Upper lobe of right lung (tissue), 1 donor: ENCODE results near the gene SEC23A. TPM values are rescaled to one million over a fixed set of nuclear protein-coding genes. Genes with fewer than 3 reads are reported as not detected.

Experiments used
- ATAC-seq: fragments of 200-7000 bp; cut with Tn5 transposase; one replicate; pipeline ENCODE4 v1.9.1; 2020; ENCODE audit warnings: mild to moderate bottlenecking, moderate library complexity
- DNase-seq: peaks from one replicate; pipeline ENCODE4 v3.0.0-alpha.2; 2020
- H3K27ac ChIP-seq: fragments of 200-600 bp; one replicate; pipeline ENCODE4 v1.8.0; 2022
- H3K27me3 ChIP-seq: fragments of 200-600 bp; one replicate; pipeline ENCODE4 v1.8.0; 2022; ENCODE audit warnings: mild to moderate bottlenecking
- H3K36me3 ChIP-seq: fragments of 200-600 bp; one replicate; pipeline ENCODE4 v1.8.0; 2022
- H3K4me1 ChIP-seq: fragments of 200-600 bp; one replicate; pipeline ENCODE4 v1.8.0; 2022
- H3K4me3 ChIP-seq: fragments of 200-600 bp; one replicate; pipeline ENCODE4 v1.8.0; 2022; ENCODE audit warnings: mild to moderate bottlenecking
- H3K9me3 ChIP-seq: fragments of 200-600 bp; one replicate; pipeline ENCODE4 v1.8.0; 2022
- CTCF ChIP-seq: fragments of 200-600 bp; IDR thresholded peaks from one replicate; pipeline ENCODE4 v1.8.0; 2022; ENCODE audit warnings: antibody characterized with exemption
- intact Hi-C: fragments of 100-400 bp; cut with DNase I; formaldehyde crosslinking; loops from one replicate; pipeline ENCODE4 v1.11.0; 2022
- total RNA-seq: library from RNA; stranded (reverse); fragmentation: NEBNext Ultra II Directional; extraction: Animal tissue kit (Norgen Biotek cat#: 25700); gene quantifications from one replicate; pipeline ENCODE4 v1.2.1, GENCODE V29; 2021
- donor health status: DM: no; HTN: yes; CAD: no; lungs with severe emphysema.

The SEC23A gene
- total RNA-seq, 1 donor from 2014 or later: 61.0 TPM

- ATAC-seq: no peak
- no peak overlapping the region for H3K27ac ChIP-seq
- intact Hi-C loops: no loop called here
- TF ChIP-seq CTCF: no peak
- H3K27me3 ChIP-seq: no peaks in the 10 kb centered on the region
- H3K4me3 ChIP-seq: no peak overlapping the region
- H3K36me3 ChIP-seq: peaks cover 86% of the 10 kb centered on the region
- no peaks in the 10 kb centered on the region for H3K9me3 ChIP-seq
- DNase-seq: no peak
- H3K4me1 ChIP-seq: no peaks in the 10 kb centered on the region
Observed at GRCh38 chr14:39035336-39035735, 67.7 kb downstream of the SEC23A start.

- Histone ChIP-seq H3K27me3 (no peaks in the 10 kb centered on the region), H3K27ac (no peak overlapping the region), H3K36me3 (peaks cover 86% of the 10 kb centered on the region), H3K9me3 (no peaks in the 10 kb centered on the region), H3K4me3 (no peak overlapping the region), H3K4me1 (no peaks in the 10 kb centered on the region)
- intact Hi-C loops: no loop called here
- DNase-seq (no peak), ATAC-seq (no peak)
- peak; percentile 31 for TF ChIP-seq CTCF
Observed at GRCh38 chr14:39034481-39035296, 68.3 kb downstream of the SEC23A start.

- Histone ChIP-seq H3K27ac (no peak overlapping the region), H3K4me1 (no peaks in the 10 kb centered on the region), H3K27me3 (no peaks in the 10 kb centered on the region), H3K4me3 (no peak overlapping the region), H3K9me3 (no peaks in the 10 kb centered on the region), H3K36me3 (peaks cover 75% of the 10 kb centered on the region)
- no peak for TF ChIP-seq CTCF
- intact Hi-C loops: no loop called here
- ATAC-seq: no peak
- DNase-seq: no peak
Observed at GRCh38 chr14:39033371-39033770, 69.7 kb downstream of the SEC23A start.

GRCh38 chr14:39030209-39030608 is 72.8 kb downstream of the SEC23A start:
- no peak overlapping the region for H3K27ac ChIP-seq
- intact Hi-C loops: no loop called here
- no peaks in the 10 kb centered on the region for H3K4me1 ChIP-seq
- no peak overlapping the region for H3K4me3 ChIP-seq
- H3K9me3 ChIP-seq: no peaks in the 10 kb centered on the region
- ATAC-seq (peak; percentile 26), DNase-seq (no peak)
- H3K36me3 ChIP-seq: peaks cover 45% of the 10 kb centered on the region
- no peaks in the 10 kb centered on the region for H3K27me3 ChIP-seq
- TF ChIP-seq CTCF: no peak

- peak; percentile 41 for ATAC-seq
- H3K9me3 ChIP-seq: no peaks in the 10 kb centered on the region
- DNase-seq: no peak
- no peak for TF ChIP-seq CTCF
- H3K27me3 ChIP-seq: no peaks in the 10 kb centered on the region
- H3K36me3 ChIP-seq: peaks cover 44% of the 10 kb centered on the region
- H3K27ac ChIP-seq: no peak overlapping the region
- H3K4me1 ChIP-seq: no peaks in the 10 kb centered on the region
- H3K4me3 ChIP-seq: no peak overlapping the region
- intact Hi-C loops: no loop called here
Observed at GRCh38 chr14:39029789-39030188, 73.2 kb downstream of the SEC23A start.
